Skeletal muscle cell (primary cell): ENCODE results near the gene RAPGEF6.
"Not testable (repeated sequence)": the region's sequence is repeated elsewhere in the genome, so short reads cannot be mapped to it uniquely, and the experiment has no call there.

Source experiments
- DNase-seq: peaks from one replicate; pipeline ENCODE4 v3.0.0-alpha.2; 2010; ENCODE audit warnings: low read depth
- H3K4me3 ChIP-seq: 2 replicates; pipeline ENCODE4 v1.5.1; 2011; ENCODE audit warnings: low read depth, mild to moderate bottlenecking, control low read depth, low read length, moderate library complexity

The RAPGEF6 gene

GRCh38 chr5:131413605-131414559 lies 221.1 kb downstream of the RAPGEF6 start:
- no peak for DNase-seq
- H3K4me3 ChIP-seq, result no peak overlapping the region

DNA sequence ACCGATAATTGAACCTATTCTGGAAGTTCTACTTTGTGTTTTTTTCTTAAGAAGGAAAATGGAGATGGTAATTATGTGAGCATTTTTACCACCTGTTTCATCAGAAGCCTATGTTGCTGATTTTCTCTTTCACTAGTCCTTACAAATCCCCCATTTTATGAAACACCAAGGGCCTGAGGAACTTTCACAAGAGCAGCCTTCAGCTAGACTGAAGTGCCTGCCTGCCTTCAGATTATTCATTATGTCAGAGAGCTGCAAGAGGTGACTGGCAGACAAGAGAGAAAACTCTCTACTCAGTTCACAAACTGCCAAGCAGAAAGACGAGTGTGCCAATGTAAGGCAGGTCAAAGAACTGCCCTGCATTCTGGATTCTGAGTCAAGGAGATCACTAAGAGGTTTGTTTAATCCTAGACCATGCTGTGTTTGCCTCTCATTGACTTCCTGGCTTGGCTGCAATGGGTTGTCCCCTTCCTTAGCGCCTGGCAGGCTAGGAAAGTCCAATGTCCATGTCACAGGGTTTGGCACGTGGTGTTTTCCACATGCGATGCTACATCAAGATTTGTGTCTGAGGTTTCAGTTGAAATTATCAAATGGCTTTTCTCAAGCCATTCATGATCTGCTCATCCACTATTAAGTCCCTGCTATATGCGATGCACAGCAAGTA lies 227.9 kb downstream of the RAPGEF6 start:
- no peak for DNase-seq
- H3K4me3 ChIP-seq, result no peak overlapping the region

DNA sequence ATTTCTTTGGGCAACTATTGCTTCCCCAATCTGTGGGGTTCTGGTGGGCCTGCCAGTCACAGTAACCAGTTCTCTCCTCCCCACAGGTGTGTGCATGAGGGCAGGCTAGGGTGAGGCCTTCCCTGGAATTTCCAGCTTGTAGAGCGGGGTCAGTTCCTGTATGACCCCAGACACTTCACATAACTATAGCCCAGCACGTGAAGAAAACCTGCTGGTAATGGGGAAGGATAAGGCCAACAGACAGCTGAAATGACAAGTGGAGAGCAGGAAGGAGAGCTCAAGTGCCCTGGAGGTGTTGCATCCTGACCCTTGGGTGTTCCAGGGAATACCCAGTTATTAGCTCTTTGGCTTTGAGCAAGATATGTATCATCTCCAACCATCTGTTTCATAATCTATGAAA lies 229.0 kb downstream of the RAPGEF6 start:
- H3K4me3 ChIP-seq, result no peak overlapping the region
- DNase-seq, result no peak

GRCh38 chr5:131405674-131406073 lies 229.4 kb downstream of the RAPGEF6 start:
- H3K4me3 ChIP-seq, result no peak overlapping the region
- DNase-seq, result no peak

GRCh38 chr5:131400585-131400984 lies 234.4 kb downstream of the RAPGEF6 start:
- no peak overlapping the region for H3K4me3 ChIP-seq
- no peak for DNase-seq

DNA sequence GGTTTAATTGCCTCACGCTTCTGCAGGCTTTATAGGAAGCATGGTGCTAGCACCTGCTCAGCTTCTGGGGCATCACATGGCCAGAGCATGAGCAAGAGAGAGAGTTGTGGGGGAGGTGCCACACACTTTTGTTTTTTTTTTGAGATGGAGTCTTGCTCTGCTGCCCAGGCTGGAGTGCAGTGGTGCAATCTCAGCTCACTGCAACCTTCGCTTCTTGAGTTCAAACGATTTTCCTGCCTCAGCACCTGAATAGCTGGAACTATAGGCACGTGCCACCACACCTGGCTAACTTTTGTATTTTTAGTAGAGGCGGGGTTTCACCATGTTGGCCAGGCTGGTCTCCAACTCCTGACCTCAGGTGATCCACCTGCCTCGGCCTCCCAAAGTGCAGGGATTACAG lies 236.0 kb downstream of the RAPGEF6 start:
- DNase-seq, H3K4me3 ChIP-seq: not testable (repeated sequence)

GRCh38 chr5:131396630-131397273 lies 238.3 kb downstream of the RAPGEF6 start:
- DNase-seq, result no peak
- no peak overlapping the region for H3K4me3 ChIP-seq

DNA sequence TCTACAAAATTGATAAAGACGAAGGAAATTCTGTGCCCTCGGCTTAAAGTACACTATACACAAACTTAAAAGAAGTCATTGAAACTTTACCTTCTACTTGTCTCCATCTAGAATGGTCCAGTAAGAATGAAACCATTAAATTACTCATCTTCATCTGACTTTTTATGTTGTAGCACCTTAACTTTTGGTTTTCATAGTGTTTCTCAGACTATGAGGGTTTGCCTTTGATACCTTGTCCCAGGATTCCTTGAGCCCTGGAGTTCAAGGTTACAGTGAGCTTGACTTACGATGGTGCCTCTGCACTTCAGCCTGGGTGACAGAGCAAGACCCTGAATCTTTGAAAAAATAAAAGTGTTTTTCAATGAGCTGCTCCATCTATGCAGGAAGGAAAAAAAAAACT lies 239.0 kb downstream of the RAPGEF6 start:
- H3K4me3 ChIP-seq, result no peak overlapping the region
- no peak for DNase-seq

DNA sequence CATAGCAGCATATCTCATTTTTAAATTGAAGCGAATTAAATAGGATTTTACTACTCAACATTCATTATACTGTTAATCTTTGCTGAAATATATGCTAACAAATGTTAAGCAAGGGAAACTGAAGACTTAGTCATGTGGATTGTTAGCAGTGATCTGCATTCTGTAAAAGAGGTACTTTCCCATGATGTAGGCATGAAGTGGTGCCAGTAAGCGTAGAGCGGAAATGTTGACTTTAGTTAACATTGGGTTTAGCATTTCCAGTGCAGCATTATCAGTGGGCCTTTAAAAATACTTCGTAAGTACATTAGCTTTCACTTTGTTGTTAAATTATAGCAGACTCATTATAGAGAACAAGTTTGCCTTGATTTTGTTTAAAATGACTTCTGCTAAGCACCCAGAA lies 240.9 kb downstream of the RAPGEF6 start:
- no peak overlapping the region for H3K4me3 ChIP-seq
- DNase-seq, result no peak

DNA sequence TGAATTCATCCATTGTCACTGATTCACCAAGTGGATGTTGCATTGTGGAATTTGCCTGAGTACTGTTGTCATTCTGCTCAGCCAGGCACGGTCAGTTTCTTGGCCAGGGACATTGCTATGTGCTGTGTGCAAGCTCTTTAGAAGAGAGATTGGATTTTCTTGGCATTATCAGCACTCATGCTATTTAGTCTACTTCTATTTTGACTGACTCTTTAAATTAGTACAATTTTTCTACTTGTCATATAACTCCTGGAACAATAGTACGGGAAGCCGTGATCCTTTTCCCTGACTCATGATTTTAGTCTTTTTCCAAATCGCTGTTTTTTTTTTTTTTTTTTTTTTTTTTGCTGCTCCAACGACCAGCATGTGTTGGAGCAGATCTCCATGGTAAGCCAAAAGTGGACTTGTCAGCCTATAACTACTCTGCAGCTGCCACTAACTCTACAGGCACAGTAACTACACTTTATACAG lies 241.5 kb downstream of the RAPGEF6 start:
- no peak for DNase-seq
- H3K4me3 ChIP-seq, result no peak overlapping the region

- H3K4me3 ChIP-seq, result no peak overlapping the region
- DNase-seq, result no peak
Measured at GRCh38 chr5:131392466-131393095, 242.4 kb downstream of the RAPGEF6 start.

DNA sequence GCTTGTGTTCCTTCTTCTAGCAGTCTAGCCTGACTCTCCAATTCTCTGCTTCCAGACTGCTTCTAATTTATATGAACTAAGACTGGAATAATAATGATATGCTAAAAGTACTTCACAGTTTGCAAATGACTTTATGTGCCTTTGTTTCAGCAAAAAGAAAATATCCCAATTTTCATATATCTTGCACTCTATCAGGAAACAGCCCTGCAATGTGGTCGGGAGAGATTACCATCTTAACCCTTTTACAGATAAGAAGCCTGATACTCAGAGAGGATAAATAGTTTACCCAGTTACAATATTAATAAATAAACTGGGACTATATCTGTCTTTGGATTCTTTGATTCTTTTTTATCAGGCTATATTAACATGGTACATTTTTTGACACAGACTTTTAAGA lies 245.2 kb downstream of the RAPGEF6 start:
- H3K4me3 ChIP-seq, result no peak overlapping the region
- no peak for DNase-seq

DNA sequence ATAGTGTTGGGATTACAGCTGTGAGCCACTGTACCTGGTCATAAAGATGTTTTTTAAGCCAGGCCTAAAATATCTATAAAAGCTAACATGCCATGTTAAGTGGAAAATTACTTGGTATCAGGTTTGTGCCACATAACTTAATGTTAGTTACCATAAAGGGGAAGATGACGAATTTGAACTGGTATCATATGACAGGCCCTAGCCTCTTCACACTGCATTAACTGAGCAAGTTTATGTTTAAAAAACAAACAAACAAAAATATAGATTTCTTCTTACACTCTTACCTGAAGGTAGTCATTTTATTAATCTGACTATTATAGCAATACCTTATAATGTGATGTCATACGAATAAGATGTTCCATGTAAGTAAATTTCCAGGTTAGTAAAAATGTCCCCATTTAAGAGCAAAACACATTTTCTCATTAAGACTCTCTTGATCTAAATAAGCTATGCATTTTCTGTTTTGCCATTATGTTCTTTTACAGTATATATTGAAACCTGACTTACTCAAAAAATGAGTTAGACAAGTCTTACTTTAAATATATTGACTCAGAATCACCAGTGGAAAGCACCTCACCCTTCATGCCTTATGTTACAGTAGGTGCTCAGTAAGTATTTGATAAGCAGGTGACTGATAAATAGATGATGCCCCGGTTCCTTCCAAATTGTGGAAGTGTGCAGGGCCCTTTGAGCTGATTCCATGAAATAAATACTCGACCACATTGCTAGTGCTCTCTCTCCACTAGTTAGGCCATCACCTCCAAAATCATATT lies 245.7 kb downstream of the RAPGEF6 start:
- DNase-seq, result no peak
- no peak overlapping the region for H3K4me3 ChIP-seq

DNA sequence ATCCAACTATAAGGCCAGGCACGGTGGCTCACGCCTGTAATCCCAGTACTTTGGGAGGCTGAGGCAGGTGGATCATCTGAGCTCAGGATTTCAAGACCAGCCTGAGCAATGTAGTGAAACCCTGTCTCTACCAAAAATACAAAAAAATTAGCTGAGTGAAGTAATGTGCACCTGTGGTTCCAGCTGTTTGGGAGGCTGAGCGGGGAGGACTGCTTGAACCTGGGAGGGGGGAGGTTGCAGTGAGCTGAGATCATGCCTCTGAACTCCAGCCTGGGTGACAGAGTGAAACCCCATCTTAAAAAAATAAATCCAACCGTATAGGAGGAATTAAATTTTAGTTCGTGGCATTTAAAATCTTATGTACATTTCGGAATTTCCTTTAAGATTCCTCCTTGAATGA lies 247.8 kb downstream of the RAPGEF6 start:
- DNase-seq, result no peak
- H3K4me3 ChIP-seq, result no peak overlapping the region

DNA sequence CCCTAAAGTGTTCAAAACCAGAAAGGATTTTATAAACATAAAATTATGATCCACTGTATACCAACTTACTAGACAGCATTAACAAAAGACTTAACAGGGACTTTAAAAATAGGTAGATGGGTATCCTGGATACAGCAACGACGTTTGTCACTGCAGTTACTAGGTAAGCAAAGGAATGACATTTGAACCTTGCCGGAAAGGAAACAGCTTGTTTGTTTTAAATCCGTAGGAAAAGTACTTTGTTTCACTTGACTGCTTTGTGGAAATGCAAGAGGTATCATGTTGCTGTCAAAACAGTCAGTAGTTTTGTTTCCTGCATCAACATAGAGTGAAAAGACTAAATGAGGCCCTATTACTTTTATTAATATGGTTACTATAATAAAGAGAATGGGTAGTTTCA lies 248.2 kb downstream of the RAPGEF6 start:
- no peak overlapping the region for H3K4me3 ChIP-seq
- DNase-seq, result no peak

DNA sequence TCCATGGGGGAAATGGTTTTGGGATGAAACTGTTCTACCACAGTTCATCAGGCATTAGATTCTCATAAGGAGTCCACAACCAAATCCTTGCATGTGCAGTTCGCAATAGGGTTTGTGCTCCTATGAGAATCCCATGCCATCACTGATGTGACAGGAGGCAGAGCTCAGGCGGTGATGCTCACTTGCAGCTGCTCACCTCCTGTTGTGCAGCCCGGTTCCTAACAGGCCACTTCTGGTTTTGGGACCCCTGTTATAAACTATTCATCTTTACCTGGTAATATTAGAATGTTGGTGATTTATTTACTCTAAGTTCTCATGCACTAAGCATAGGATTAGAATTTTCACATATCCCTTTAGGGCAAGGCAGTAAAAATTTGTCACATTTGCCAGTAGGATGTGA lies 248.9 kb downstream of the RAPGEF6 start:
- no peak overlapping the region for H3K4me3 ChIP-seq
- DNase-seq, result no peak

GRCh38 chr5:131384616-131385214 lies 250.3 kb downstream of the RAPGEF6 start:
- no peak overlapping the region for H3K4me3 ChIP-seq
- no peak for DNase-seq

DNA sequence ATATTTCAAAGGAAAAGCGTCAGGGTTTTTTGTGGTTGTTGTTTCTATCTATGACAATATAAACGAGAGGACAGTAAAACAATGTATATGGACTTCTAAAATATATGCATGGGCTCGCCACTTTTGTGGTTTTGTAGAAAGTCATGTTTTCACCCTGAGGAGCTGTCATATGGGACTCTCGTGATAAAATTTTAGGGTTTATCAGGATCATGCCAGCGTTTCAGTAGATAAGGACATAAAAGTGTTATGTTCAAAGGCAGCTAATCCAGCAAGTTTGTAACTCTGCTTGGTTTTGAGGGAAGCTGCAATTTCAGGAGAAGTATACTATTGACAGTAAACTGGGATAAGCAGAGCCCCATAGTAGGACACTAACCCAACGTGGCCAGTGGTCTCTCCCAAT lies 250.9 kb downstream of the RAPGEF6 start:
- no peak for DNase-seq
- H3K4me3 ChIP-seq, result no peak overlapping the region
